HG02763 (cell line): ENCODE measurements around the gene B3GAT3.
"Not testable (repeated sequence)": the region's sequence is repeated elsewhere in the genome, so short reads cannot be mapped to it uniquely, and the experiment has no call there.

Experiments
- ATAC-seq: cut with Tn5 transposase; IDR thresholded peaks from one replicate; pipeline ENCODE4 v1.9.1; 2021; ENCODE audit warnings: mild to moderate bottlenecking, moderate library complexity; ENCODE audit not compliant: unreplicated experiment

Gene B3GAT3

DNA sequence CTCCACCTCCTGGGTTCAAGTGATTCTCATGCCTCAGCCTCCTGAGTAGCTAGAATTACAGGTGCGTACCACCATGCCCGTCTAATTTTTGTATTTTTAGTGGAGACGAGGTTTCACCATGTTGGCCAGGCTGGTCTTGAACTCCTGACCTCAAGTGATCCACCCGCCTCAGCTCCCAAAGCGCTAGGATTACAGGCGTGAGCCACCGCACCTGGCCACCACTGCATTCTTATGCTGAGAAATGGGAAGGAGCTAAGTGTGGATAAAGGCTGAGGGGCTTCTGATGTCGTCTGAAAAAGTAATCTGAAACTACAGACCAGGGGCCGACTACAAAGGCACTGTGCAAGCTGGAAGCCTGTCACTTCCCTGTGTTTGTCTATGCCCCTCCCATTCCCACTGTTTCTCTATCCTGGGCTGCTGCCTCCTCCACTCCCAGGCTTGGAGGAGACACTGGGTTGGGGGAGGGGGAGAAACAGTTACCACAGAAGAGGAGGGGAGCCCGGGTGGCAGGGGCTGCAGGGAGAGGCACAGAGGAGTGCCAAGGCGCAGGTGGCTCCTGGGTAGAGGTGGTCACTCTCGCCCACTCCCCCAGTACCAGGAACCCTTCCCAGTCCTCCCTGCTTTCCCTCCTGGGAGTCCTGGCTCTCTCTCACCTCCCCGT, 17.2 kb downstream of the B3GAT3 start:
- no peak for ATAC-seq

DNA sequence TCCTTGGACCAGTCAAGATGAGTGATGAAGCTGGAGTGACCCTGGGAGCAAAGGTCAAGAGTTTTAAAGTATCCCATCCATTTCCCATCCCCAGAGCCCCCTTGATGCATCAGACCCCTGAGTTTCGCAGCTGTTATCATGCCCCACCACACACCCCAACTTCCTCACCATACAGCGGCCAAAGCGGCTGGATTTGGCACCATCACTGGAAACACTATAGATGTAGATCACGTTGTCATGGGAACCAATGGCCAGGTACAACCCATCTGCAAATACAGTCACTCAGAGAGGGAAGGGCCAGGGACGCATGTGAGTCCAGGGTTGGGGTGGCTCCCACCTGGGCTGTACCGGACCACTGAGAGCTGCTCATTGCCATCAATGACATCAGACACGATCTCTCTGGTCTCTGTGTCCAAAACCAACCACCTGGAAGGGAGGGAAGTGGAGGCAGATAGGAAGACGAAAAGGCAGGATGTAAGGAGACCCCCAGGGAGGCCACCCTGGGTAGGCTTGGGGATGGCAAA, 17.9 kb downstream of the B3GAT3 start:
- ATAC-seq: no peak

DNA sequence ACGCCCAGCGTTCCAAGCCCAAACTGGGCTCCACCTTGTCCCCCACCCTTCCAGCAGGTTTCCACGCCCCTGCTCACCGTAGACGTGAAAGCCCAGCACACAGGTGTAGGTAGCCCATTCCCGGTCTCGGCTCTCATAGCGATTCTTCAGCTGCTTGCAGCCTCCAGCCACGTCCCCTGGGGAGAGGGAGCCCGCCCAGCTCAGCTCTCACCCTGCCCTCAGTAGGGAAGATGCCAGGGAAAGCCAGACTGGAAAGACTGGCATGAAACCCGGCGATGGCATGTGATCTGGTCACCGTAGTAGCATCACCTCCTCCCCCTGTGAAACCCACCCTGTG, 18.7 kb downstream of the B3GAT3 start:
- no peak for ATAC-seq

DNA sequence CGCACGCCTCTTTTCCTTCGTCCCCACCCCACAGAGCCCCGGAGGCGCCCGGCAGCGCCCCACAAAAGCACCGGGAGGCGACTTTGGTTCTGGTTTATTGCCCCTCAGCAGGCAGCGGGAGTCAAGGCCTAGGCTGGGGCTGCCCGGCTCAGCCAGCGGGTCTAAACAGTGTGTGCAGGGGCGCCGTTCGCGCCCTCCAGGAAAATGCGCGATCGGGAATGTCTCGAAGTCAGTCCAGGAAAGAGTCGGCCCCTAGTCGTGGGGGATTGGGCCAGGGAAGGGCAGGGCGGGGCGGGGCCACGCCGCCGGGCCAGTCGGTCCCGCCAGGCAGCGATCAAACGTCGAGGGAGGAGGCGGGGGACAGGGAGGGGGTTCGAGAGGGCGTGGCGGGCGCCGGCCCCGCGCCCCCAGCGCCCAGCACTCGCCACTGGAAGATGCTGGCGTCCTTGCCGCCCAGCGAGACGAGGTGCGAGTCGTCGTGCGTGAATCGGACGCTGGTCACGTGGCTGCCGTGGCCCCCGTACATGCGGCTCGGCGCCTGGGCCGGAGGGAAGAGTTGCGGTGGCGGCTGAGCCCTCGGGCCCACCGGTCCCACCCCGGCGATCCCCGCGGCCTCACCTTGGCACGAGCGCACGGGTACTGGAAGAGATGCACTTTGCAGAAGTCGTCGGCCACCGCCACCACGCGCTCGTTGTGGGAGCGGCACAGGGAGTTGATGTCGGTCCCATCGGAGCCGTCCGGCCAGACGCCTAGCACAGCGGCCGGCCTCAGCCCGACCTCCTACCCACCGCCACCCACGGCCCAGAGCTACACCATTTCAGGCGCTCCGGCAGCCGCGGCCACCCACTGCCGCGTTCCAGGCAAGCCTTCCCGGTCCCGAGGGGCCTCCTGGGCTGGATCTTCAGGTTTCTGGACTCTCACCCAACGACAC, 19.4 kb downstream of the B3GAT3 start:
- no peak for ATAC-seq

DNA sequence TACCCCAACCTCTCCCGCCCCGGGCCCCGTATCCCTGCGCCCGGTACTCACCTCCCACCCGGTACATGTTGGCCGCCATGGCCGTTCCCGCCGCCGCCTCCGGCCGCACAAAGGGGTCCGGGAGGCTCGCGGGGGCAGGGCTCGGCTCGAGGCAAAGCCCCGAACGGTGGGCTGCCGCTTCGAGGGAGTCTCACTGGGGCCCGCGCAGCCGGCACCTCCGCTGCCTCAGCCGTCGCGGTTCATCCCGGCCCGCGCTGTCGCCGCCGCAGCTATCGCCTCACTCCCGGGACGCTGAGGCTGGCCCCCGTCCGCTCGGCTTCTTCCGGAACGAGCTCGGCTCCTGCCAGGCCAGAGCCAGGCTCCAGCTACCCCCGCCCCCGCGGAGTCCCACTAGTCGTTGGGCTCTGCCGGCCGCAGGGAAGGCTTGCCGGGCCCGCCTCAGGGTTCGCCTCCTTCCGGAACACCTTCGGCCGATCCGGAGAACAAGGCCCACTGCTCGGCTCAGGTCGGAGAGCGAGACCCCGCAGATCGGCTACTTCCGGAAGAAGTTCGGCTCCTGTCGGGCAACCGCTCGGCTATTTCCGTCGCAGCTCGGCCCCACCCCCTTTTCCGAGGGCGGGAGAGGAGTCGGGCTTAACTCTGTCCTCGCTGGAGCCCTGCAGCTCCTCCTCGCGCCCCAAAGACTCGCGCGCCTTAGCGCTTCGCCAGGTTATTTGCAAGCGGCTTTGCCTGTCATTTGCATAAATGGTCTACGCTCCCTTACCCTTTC, 20.2 kb downstream of the B3GAT3 start, which contains the start of gene MTA2:
TSS of gene MTA2 (minus strand) at position 494 of the 769 bp plus-strand sequence. CDS start at position 79, 415 bp downstream.
- peak; percentile 75 for ATAC-seq

DNA sequence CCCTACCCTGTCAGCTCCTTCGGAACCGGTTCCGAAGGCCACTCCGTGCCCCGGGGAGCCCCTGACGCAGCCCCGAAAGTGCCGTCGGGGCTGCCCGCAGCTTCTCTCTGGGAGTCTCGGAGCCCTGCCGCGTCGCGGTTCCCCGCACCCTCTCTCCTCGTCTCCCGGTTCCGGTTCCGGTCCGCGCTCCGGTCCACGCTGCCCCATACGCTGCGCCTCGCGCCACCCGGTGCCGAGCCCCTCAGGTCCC, 20.7 kb downstream of the B3GAT3 start:
- peak; percentile 11 for ATAC-seq

DNA sequence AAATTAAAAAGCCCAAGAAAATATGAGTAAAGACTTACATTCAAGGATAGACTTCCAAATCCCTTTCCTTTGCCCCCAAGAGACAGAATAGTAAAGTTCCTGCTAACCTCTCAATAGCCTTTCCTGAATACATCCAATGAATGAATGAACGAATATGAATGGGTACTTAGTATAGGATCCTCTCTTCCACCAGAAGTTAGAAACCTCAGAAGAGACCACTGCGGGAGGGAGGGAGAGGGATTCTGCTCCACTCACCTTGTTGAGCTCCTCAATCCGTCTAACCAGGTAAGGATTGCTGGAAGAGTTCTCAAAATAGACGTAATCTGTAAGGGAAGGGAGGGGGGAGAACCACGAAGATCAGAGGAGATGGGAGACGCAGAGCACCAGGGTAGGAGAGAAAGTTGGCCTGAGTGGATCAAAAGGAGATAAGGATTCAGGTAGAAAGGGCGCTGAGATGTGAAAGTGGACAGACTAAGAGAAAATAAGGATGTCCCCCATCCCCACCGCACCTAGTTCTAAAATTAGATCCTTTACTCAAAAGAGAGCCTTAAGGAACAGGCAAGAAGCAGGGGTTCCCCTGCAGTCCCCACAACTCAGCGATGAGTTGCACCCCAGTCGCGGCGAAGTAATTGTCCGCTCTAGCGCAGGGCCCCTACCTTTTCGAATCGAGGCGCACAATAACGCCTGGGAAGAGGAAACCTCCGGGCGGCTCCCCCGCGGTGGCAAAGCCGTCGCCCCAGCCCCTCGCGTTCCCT, 21.2 kb downstream of the B3GAT3 start:
- ATAC-seq: no peak

DNA sequence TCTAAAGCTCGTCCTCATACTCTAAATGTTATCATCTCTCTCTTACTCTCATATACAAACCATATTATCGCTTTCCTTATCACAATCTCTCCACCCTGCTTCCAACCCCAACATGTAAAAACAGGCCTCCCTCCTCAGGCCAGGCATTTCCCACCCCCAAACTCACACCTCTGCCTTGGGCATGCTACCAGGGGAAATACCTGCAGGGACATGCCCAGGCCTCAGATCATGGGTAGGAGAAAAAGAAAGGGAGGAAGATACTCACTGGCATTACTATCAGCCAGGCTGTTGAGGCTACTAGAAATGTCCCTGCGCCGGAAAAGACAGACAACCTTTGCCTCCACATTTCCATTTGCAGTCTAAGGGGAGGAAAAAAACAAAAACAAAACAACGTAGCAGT, 21.9 kb downstream of the B3GAT3 start:
- ATAC-seq: no peak

DNA sequence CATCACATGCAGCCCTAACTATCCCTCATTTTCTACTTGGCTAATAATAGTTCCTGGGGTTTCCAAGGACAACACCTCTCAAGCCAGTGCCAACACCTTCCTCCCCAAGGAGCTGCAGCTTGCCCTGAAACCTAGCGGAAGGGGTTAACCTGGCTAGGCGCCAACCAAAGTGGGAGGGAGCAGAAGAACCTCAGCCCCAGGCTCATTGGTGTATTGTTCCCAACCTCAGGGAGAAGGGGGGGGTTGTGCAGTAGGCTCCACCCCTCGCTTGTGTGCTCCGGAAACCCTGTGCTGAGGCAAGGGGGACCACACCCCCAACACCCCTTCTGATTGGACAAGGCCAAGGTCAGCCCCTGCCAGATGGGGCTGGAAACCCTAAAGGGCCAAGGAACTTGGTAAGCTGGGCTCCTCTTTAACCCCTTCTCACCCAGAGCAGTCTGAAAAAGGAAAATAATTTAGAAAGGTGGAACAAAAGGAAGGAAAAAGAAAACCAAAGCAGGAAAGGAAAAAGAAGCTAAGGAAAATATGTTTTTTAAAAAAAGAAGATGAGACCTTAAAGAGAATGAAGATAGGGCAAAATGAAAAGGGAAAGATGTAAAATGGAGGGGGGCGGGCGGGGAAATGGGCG, 22.6 kb downstream of the B3GAT3 start:
- ATAC-seq: peak; percentile 40

DNA sequence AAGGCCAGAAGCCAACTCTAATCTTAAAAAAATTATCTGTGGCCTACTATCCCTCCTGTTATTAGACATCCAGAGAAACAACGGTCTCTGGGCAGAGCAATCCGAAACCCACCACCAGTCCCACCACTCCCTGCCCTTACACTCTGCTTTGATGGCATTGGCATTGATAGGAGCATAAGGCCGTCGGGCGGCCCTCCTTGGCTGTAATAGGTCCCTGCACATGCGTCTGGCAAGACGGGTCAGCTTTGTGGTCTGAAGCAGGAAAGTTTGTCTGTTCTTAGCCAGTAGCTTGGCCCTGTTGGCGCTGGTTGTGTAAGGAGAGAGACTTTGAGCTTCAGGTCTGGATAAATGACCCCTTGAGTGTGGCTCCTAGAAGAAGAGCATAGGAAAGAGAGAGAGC, 26.7 kb downstream of the B3GAT3 start:
- ATAC-seq: no peak

DNA sequence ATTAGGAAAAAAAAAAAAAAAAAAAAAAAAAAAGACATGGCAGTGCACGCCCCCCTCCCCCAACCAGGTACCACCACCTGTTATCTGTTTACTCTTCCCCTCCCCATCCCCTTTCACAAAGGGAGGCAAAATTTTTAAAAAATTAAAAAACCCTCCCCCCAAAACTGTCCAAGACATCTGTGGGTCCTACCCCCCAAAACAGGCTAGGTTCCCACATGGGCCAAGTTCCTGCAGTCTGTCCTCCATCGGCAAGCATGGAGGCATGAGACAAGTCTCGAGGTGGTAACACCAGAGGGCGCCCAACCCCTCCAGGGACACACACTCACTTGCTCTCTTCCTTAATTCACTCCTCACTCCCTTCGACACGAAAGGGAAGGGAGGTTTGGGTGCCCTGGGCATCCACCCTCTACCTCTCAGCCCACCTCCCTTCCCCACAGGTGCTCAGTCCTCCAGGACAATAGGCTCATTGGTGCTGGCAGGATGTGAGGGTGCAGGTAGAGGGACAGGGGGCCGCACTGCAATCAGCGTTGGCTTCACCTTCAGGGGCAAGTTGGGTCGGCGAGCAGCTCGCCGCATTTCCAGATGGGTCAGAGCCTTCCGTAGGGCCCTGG, 28.2 kb downstream of the B3GAT3 start:
- ATAC-seq: no peak

DNA sequence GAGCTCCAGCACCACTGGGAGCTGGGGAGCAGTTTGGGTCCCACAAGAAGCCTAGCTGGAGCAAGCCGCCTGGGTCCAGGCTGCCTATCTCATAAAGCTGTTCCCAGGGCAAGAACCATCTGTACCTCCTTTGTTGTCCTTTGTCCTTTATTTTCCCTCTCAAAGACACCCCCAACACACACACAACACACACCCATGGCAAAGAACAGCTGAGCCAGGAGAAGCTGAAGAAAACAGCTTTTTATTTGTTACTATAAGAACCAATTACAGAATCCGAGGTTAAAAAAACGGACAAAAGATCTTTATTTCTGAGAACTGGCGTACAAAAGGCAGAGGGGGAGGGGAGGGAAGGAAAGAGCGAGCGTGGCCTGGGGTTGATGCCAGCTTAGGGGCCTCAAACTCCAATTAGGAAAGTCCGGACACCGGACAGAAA, 28.8 kb downstream of the B3GAT3 start:
- ATAC-seq: no peak

DNA sequence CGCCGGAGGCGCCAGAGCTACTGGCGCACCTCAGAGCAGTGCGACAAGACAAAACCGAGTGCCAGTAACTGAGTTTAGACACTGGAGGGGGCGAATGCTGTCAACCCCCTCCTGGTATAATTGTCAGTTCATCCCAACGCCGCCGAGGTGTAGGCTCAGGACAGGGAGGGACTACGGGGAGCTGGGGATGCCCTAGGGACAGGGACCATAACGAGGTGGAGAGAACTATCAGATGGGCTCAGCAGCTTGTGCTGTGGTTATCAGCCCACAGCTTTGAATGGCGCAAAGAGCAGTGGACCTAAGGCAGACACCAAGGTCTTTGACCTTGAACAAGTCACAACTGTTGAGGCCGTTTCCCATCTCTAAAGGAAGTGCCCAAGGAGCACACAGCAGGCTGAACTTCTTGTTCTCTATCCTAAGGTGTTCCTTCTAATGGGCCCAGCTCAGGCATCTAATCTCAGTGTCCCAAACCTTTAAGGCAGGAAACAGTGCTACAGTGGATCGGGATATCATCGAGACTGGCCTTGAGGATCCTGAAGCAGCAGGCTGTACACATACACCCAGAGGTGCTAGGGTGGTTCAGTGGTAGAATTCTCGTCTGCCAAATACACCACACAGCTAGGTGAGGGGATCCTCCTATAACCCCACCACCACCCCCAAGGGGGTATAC, 29.5 kb downstream of the B3GAT3 start:
- no peak for ATAC-seq

DNA sequence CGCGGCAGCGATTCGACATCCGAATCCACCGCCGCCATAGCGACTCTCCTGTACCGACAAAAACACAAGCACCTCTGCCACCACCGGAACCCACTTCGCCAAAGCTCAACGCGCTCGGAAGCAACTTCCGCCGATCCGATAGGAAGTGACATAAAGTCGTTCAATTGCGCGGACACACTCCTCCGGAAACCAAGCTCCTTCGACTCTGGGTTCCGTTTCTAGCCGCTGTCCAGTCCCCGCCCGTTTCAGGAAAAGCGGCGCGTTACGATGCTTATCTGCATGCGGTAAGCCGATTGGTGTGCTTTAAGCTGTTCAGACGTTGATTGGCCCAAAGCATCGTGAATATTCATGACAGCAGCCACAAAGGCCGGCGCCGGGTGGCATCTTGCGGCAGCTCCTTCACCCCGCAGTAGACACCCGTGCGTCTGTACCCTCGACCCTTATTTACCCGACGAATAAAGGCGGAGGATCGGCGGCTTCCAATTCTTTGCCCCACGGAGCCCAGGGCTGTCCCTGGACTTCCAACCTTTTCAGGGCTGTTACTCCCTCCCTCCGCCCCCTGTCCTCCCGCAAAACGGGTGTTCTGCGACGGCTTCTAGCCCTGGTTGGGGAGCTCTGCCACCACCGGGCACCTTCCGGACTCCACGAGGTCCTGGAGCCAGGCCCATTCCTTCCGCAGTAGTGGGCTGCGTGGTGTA, 30.2 kb downstream of the B3GAT3 start, which contains the start of gene TUT1:
TSS of gene TUT1 (minus strand) at position 76 of the 698 bp plus-strand sequence. CDS start at position 38, 38 bp downstream.
- peak; percentile 87 for ATAC-seq

DNA sequence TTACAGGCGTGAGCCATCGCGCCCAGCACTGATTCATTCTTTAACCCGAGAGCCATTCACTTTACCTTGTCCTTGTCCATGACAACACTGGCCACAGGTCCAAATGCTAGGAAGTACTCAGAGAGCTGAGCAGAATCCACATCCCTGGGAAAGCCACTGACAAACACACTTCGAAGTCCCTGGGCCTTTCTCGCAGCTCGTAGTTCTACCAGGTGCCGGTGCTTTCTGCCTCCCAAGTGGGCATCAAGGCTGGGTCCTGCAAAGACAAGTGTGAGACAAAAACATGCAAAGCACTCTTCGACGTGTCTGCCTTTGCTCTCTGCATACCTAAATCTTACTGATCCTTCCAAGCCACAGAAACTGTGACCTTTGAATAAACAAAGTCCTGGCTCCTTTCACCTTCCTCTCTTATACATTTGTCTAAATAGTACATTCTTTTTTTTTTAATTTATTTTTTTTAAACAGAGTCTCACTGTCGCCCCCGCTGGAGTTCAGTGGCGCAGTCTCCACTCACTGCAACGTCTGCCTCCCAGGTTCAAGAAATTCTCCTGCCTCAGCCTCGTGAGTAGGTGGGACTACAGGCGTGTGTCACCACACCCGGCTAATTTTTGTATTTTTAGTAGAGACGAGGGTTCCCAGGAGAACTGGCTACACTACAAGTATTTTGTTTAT, 32.7 kb downstream of the B3GAT3 start:
- ATAC-seq: no peak

DNA sequence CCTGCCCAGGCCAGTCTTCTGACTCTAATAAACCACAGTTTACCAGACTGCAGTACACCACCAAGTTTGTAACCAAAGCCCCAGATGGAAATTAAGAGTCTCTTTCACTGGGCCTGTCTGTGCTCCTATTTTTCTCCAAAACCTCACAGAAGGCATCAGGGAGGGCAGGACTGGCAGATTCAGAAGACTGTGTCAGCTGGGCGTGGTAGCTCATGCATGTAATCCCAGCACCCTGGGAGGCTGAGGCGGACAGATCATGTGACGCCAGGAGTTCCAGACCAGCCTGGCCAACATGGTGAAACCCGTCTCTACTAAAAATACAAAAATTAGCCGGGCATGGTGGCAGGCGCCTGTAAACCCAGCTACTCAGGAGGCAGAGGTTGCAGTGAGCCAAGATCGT, 36.4 kb downstream of the B3GAT3 start:
- not testable (repeated sequence) for ATAC-seq

DNA sequence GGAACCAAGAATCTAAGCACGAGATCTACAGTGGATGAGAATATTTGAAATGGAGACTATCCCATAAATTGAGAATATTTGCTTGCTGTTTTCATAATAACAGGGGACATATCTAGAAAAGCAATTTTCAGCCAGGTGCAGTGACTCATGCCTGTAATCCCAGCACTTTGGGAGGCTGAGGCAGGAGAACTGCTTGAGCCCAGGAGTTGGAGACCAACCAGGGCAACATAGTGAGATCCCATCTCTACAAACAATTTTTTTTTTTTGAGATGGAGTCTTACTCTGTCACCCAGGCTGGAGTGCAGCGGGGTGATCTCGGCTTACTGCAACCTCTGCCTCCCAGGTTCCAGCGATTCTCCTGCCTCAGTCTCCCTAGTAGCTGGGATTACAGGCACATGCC, 40.1 kb downstream of the B3GAT3 start:
- ATAC-seq: not testable (repeated sequence)
